Panc1 (cell line): ENCODE data around the gene EEF1AKMT1.

Source experiments
- POLR2AphosphoS5 ChIP-seq: IDR thresholded peaks from 2 replicates; pipeline ENCODE4 v1.6.1; 2012; ENCODE audit warnings: mild to moderate bottlenecking, low read depth, low read length, moderate library complexity
- SIN3A ChIP-seq: IDR thresholded peaks from 2 replicates; pipeline ENCODE4 v1.6.1; 2012; ENCODE audit warnings: low read depth, mild to moderate bottlenecking, low read length, moderate library complexity, borderline replicate concordance; ENCODE audit not compliant: insufficient read depth
- TCF7L2 ChIP-seq: IDR thresholded peaks from 2 replicates; pipeline ENCODE4 v1.6.1; 2011; ENCODE audit warnings: mild to moderate bottlenecking, low read depth, low read length, inconsistent platforms
- TF ChIP-seq, protein P1 (sequence below): fragments of 450-650 bp; IDR thresholded peaks from 2 replicates; pipeline ENCODE4 v1.5.1; 2017; ENCODE audit warnings: mild to moderate bottlenecking
- TF ChIP-seq, protein P2 (sequence below), 2 experiments: IDR thresholded peaks; 2 replicates each; pipeline ENCODE4 v1.6.1; 2011 to 2012; ENCODE audit warnings: low read depth in 2 of 2, control low read depth in 1 of 2, low read length in 1 of 2, mild to moderate bottlenecking in 1 of 2, moderate library complexity in 1 of 2; ENCODE audit not compliant: insufficient read depth in 1 of 2

DNA sequence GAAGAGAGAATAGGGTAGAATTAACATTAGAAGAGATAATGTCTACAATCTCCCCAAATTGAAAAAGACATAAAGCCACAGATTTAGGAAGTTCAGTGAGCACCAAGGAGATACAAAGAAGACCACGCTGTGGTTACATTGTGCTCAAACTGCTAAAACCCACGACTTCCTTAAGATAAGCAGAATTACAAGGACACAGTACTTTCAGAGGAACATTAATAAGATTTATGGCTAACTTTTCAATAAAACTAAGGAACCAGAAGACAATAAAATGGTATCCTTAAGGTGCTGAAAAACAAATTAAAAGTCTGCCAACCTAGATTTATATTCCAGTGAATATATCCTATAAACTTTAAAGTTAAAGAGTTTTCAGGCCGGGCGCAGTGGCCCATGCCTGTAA lies 77.7 kb downstream of the EEF1AKMT1 start:
- TF ChIP-seq, protein P1, sequence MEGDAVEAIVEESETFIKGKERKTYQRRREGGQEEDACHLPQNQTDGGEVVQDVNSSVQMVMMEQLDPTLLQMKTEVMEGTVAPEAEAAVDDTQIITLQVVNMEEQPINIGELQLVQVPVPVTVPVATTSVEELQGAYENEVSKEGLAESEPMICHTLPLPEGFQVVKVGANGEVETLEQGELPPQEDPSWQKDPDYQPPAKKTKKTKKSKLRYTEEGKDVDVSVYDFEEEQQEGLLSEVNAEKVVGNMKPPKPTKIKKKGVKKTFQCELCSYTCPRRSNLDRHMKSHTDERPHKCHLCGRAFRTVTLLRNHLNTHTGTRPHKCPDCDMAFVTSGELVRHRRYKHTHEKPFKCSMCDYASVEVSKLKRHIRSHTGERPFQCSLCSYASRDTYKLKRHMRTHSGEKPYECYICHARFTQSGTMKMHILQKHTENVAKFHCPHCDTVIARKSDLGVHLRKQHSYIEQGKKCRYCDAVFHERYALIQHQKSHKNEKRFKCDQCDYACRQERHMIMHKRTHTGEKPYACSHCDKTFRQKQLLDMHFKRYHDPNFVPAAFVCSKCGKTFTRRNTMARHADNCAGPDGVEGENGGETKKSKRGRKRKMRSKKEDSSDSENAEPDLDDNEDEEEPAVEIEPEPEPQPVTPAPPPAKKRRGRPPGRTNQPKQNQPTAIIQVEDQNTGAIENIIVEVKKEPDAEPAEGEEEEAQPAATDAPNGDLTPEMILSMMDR: no peak
- TF ChIP-seq, protein P2, sequence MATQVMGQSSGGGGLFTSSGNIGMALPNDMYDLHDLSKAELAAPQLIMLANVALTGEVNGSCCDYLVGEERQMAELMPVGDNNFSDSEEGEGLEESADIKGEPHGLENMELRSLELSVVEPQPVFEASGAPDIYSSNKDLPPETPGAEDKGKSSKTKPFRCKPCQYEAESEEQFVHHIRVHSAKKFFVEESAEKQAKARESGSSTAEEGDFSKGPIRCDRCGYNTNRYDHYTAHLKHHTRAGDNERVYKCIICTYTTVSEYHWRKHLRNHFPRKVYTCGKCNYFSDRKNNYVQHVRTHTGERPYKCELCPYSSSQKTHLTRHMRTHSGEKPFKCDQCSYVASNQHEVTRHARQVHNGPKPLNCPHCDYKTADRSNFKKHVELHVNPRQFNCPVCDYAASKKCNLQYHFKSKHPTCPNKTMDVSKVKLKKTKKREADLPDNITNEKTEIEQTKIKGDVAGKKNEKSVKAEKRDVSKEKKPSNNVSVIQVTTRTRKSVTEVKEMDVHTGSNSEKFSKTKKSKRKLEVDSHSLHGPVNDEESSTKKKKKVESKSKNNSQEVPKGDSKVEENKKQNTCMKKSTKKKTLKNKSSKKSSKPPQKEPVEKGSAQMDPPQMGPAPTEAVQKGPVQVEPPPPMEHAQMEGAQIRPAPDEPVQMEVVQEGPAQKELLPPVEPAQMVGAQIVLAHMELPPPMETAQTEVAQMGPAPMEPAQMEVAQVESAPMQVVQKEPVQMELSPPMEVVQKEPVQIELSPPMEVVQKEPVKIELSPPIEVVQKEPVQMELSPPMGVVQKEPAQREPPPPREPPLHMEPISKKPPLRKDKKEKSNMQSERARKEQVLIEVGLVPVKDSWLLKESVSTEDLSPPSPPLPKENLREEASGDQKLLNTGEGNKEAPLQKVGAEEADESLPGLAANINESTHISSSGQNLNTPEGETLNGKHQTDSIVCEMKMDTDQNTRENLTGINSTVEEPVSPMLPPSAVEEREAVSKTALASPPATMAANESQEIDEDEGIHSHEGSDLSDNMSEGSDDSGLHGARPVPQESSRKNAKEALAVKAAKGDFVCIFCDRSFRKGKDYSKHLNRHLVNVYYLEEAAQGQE (IDR thresholded peaks at IDR 0.05; ENCODE audit: insufficient read depth in 1 of 2, low read depth in 2 of 2, low read length in 1 of 2): no peak
- TF ChIP-seq SIN3A (no peak), POLR2AphosphoS5 (no peak), TCF7L2 (no peak)
